Ramos (cell line): ENCODE results near the gene MED9.

Source experiments
- in situ Hi-C: fragments of 300-500 bp; cut with MboI; formaldehyde crosslinking; loops from one replicate; pipeline ENCODE4 v1.14.3; 2022; ENCODE audit warnings: low sequenced_read_pairs; ENCODE audit not compliant: unreplicated experiment

Gene MED9

DNA sequence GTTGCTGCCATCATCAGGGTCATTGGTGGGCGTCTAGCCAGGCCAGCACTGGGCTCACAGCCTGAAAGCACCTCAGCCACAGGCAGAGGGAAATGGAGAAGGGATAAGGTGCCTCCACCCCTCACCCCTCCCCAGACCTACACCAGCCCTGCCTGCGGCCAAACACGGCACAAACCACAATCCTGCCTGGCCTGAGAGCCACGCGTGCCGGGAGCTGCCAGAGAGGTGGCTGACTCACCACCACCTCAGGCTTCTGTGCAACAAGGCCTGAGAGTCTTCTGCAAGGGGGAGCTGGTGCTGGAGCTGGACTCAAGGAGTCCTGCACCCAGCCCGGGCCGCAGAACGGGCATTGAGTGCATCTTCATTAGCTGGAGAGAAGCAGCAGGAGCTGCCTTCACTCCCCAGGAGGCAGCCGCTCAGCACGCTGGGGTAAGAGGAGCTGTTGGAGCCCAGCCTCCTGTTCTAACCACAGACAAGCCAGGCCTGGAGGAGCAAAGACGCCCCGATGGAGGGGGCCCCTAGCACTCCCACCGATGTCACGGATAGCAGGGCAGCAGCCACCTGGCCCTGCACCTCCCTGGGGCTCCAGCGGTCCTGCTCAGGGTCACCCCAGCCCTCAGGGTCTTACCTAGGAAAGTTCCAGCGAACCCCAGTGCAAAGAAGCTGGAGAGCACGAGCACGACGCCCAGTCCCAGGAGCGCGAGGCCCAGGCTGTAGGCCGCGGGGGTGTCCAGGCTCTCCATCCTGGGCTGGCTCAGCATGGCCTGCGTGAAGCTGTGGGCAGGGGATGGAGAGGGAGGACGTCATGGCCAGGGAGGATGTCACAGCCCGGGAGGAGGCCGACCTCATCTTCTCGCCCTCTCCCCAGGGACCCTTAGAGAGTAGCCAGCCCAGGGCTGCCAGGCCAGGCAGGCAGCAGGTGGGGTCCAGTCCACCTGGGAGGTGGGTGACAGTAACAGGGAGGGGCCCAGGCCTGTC lies 35.4 kb downstream of the MED9 start:
- in situ Hi-C loops: no loop called here

DNA sequence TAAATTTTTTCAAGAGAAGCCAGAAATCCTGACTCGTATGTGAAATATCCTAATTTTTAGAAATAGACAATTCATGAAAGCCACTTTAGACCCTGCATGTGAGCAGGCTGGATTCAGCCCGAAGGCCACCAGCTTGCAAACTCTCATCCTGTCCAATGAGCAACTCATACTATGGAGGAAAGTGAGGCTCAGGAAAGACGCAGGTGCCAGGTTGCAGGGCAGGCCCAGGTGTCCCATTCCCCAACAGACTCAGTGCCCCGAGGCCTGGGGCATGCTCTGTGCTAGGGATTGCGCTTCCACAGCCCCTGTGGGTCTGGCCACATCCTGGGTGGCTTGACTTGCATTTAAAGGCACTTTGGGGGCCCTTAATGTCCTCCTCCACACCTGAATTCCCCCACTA lies 36.1 kb downstream of the MED9 start:
- in situ Hi-C loops: no loop called here

DNA sequence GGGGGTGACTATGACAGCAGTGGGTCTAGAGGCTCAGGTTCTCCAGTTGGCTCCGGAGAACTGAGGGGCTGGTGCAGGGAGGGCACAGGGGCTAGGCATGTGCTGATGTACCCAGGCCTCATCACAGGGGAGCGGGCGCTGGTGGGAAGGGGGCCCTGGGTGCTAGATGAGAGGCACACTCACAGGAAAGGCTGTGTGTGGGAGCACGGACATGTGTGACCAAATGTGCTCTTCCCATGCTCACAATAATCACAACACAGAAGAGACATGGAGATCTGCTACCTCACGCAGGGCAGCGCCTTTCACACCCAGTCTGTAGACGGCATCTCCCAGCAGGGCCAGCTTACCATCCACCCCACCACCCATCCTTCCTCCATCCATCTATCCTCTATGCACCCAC lies 36.8 kb downstream of the MED9 start:
- in situ Hi-C loops: no loop called here

DNA sequence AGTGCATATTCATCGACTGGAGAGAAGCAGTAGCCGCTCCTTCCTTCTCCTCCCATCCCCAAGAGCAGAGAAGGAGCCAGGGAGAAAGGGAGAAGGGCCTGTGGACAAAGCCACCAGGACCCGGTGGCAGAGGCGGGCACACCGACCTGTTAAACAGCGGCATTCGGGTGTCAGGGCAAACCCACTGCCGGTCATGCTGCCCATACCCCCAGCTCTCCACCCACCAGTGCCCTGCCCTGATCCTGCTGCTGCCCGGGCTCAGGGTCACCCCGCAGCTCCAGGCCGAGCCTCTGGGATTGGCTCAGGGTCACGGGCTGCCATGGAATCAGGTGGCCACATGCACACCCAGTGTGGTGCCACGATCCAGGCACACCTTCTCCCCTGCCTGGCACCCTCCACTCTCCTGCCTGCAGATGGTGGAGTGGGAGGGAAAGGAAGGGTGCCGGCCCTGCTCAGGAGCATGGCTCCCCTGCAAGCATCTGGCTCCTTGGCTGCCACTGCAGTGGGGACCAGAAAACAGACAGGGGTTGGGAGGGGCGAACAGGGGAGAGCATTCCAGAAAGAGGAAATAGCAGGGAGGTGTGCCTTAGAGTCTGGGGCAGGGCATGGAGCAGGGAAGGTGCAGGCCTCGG lies 37.7 kb downstream of the MED9 start:
- in situ Hi-C loops: no loop called here

DNA sequence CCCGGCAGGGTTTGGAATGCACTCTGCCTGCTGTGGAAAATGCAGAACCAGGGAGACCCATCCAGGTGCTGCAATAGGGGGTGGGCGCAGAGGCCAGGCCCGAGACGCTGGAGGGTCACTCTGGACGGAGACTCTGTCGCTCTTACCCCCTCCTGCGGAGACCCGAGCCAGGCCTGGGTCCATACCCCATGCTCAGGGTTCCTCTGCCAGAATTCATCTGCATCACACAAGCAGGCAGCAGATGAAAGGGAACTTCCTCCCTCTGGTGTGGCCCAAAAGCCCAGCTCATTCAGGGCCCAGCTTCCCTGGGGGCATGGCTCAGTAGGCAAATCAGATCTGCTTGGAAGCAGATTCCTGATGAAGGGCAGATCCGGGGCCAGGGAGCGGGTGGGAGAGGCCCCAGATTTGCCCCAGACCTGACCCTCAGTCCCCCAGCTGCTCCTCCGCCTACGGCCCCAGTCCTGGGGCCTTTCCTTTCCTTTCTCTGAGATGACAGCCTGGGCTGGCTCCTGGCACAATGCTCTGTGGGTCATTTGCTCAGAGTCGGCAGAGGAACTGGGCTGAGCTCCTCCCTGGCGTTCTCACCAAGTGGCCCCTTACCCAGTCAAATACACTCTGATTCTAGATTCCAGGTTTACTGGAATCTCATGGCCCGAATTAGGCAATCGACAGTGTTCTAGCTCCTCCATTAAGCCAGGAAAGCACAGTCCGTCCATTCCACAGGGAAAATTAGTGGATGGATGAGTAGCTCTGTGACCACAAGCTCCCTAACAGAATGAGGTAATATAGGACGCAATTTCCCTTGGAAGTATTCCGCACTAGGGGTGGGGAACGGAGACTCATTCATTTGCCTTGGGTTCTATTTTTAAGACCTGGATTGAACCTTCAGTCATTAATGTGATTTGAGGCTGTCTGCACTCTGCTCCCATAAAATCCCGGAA lies 38.5 kb downstream of the MED9 start:
- in situ Hi-C loops: no loop called here

DNA sequence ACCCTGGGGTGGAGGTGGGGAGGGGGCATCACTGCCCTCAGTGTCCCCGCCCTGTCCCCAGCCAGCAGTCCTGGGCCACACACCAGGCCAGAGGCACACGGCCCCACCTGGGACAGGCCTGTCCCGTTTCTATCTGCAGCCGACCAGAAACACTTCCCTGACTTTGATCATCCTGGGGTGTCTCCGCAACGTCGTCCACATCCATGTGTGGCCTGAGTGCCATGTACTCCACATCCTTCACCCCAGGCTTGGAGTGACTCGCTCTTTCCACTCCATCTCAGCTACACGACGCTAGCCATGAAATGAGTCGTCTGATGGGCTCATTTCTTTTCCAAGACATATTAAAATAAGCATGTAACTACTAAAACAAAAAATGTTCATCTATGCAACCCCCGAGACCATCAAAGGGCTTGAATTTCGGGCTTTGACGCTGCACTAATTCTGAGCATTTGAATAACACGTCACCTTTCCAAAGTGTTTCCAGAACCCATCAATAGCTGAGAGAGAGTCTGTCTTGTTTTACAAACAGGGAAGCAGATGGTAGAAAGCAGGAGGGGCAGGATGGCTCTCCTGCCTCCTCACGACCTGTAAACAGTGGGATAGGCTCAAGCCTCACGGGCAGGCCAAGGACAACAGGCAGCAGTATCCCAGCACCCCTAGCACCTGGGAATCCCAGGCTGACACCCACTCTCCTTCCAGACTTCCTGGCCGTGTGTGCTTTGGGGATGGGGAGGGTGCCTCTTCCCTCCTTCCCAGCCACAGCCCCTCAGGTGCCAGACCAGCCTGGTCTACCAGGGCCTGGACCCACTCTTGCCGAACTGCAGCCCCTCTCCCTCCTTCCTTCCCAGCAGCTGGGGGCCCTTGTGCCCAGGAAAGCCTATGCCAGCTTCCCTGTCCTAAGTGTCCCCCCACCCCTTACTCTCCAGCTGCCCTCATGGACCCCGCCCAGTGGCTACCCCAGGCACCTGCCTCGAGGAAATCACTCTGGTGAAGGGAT lies 39.4 kb downstream of the MED9 start:
- in situ Hi-C loops: no loop called here

DNA sequence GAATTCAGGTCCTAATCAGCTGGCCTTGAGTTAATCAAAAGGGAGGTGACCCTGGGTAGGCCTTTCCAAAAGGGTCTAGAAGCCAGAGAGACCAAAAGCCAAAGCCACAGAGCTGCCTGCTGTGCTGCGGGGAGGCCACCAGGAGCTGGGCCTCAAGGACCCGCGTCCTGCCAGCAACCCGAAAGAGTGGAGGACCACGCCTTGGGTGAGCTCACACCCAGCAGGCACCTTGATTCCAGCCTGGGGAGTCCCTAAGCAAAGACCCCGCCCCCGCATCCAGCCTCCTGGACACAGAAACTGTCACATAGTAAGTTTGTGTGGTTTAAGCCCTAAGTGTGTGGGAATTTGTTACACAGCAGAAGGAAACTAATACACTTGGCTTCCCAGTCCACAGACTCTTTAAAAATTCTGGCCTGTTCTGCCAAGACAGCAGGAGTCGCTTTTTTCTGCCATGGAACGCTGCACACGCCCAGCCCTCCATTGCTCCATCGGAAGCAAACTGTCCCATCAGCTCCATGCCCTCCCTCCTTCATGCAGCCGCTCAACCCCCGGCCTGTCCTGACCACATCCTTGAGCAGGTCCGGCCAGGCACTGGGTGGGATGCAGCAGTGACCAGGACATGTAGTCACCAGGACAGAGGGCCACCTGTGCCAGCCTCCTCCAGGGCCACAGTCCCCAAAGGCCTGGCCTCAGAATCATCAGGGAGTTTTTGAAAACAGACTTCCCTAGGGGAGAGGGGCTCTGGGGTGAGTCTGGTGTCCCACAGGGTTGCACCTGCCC lies 40.3 kb downstream of the MED9 start:
- in situ Hi-C loops: no loop called here

DNA sequence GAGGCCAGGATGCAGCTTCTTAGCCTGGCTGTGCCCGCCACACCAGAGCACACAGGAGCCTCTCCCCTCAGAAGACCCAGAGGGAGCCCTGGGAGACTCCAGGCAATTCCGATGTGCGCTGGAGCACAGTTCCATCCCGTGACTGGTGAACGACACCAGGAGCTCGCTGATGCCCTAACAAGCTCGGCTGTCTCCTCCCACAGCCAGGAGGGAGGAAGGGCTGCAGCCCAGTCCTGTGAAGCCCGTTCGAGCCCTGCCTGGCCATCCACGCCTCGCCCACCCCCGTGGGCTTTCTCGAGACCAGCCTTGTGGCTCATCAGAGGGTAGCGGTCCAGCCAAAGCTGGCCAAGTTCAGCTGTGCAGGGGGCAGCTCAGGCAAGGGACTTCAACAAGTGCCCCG lies 41.2 kb downstream of the MED9 start:
- in situ Hi-C loops: no loop called here

DNA sequence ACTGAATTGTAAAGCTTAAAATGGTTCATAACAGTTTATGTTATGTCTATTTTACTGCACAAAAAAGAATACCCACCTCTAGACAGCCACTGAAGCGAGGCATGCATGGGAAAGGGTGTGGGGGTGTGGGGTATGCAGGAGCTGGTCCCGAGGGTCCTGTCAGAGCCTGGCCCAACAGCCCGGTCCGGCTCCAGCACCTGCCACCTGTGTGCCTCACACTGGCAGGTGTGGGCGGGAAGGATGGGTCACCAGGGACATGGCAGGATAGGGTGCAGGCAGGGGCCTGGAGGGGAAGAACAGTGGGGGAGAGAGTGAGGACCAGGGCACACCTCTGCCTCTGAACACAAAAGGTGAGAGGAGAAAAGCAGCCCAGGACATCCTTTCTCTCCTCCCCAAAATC lies 42.2 kb downstream of the MED9 start:
- in situ Hi-C loops: no loop called here

DNA sequence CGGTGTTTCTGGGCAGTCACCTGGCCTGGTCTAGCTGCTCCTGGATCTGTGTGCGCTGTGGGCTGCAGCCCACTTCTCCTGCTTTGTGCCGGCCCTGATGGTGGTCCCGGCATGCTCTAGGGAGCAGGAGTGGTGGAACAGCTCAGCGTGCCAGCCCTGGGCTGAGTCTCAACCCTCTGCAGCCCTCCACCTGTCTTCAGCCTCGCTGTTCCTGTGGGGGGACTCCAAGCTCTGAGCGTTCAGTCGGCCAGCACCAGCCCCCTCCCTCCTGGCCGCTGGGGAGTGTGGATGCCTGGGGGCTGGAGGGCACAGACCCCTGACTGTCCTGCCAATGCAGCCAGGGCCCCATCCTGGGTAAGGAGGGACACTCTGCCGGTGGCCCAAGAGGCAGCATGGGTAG lies 43.1 kb downstream of the MED9 start:
- in situ Hi-C loops: no loop called here

DNA sequence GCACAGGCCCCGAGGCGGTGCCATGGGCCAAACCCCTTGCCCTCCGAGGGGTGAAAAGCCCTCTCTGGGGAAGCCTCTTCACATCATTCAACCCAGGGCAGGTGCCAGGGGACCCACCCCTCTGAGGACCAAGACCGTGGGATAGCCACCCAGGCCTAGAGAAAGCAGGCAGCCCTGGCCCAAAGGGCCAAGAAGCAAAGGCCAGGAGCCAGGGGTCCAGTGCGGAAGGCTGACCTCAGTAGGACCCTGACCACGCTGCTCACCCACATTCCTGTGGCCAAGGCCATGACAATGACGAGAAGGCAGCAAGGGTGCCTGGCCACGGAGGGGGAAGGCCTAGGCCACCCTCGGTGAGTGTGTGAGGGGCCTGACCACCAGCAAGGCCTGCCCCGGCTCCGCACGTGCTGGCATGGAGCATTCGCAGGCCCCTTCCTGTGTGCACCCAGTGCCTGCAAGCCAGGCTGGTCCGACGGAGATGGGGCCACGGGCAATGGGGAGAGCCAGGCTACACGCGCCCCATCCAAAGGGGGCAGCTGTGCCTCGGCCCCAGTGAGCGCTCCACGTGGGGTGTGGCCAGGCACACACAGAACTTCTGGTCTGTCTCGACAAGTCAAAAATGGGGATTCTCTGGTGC lies 43.9 kb downstream of the MED9 start:
- in situ Hi-C loops: no loop called here

DNA sequence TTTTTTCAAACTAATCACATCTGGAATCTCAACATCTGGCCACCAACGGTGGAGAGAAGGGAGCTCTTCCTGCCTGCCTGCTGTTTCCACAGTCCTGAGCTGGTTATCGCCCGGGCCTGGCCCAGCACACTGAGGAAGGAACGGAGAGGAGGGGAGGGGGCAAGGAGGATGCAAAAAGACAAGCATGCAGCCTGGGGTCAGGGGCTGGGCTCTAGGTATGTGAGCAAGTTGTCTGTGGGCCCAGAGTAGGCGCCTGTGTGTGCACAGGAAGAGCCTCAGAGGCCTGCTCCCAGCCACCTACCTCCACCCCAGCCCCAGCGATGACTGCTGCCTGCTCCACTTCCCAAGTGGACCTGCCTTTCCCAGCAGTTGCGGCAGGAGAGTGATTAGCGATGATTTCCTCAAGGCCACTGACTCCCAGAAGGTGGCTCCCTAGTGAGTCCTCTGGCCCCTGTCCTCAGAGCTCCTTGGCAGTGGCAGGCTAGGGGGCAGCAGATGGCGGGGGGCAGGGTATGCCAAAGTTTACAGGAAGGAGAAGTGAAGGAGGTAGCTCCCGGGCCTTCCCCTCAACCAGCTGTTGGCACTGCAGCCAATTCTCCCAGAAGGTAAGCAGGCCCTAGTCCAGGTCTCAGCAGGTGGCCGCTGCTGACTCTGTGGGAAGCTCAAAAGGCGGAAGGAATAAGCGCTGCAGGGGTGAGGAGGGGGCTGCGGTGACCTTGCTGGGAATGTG lies 46.4 kb downstream of the MED9 start:
- in situ Hi-C loops: no loop called here

DNA sequence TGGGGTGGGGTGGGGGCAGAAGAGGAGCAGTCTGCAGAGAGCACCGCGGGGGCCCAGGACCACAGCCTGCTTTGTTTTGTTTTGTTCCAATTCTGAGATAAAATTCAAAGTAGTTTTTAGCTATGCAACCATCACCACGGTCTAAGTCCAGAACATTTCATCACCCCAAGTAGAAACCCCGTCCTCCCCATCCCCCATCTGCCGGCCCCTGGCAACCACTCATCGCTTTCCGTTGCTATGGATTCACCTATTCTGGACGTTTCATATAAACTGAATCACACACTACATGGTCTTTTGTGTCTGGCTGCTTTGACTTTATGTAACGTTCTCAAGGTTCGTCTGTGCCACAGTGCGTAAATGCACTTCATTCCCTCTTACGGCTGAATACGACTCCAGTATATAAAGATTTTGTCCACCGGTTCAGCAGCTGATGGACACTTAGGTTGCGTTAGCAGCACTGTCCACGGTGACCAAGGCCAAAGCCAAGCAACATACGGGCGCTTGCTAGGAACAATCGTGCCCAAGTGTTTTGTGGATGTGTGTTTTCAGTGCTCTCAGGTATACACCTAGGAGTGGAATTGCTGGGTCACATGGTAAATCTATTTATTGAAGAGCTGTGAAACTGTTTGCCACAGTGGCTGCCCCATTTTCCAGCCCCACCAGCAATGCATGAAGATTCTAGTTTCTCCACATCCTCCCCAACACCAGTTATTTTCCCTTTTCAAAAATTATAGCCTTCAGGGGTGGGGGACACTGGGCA lies 47.1 kb downstream of the MED9 start:
- in situ Hi-C loops: no loop called here

DNA sequence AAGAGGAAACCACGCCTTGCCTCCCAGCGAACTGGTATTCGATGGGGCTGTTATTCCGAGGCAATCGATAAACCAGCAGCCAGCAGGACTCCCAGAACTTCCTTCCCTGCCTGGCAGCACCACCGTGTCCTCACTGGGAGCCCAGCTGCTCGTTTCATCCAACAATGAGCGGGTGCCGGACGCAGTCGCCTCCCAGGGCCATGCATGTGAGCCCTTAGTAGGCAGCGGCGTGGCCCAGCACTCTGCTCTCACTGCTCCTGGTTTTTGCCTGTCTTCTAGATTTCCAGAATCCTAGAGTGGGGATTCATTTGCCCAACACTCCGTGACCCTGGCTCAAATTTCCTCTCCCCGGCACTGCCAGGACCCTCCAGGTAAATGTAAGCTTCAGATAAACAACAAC lies 48.5 kb downstream of the MED9 start:
- in situ Hi-C loops: no loop called here

DNA sequence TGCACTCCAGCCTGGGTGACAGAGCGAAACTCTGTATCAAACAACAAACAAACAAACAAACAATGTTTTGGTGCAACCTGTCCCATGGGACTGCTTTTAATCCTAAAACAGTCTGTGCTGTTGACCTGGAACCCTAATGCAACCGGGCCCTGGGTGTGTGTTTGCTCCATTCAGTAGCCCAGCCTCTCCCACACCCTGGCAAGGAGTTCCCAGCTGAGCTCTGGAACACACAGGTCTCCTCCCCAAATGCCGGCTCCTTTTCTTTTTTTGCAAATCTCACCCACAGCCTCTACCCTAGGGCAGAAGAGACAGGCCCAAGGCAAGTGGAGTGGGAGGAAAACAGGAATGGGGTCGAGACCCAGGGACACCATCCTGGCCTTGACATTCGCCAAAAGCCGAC lies 49.2 kb downstream of the MED9 start:
- in situ Hi-C loops: no loop called here

DNA sequence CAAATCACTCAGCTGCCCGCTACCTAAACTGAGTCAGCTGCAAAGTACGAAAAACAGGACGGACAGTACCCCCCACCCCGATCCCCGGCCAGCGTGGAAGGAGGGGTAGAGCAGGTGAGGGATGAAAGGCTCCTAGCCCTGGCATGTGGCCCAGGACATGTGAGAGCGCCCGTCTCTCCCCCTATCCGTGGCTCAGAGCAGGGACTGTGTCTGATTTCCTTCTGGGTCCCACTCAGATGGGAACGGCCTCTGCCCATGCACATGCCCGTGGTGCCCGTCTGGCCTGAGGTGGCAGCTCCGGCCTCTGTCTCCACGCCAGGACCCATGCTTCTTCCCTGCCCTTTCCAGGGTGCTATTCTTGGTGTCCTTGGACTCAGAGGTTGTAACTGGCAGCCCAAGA lies 49.6 kb downstream of the MED9 start:
- in situ Hi-C loops: no loop called here

DNA sequence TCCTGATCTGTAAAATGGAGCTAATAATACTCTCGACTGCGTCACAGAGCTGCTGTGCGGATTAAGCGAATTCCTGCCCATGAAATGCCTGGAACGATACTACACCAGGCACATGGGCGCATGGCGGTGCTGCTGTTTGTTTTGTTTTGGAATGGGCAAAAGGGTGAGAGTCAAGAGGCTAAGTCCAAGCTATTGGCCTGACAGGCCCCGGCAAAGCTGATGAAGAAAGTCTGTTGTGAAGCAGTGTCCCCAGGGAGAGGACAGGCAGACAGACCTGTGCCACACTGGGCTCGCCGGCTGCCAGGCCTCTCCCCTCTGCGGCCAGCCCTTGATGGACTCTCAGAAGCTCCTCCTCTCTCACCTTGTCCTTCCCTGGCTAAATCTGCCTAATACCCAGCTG lies 50.7 kb downstream of the MED9 start:
- in situ Hi-C loops: no loop called here
